Activated CD4-positive, CD25-positive, alpha-beta regulatory T cell treated with anti-CD3 and anti-CD28 coated beads, Interleukin-2, amount 50 U/mL, for 72 hours (primary cell): Measurements from ENCODE around the gene SSU72.
"Not testable (repeated sequence)": the region's sequence is repeated elsewhere in the genome, so short reads cannot be mapped to it uniquely, and the experiment has no call there.

Experiments used
- DNase-seq: peaks from one replicate; pipeline ENCODE4 v3.0.0; 2021

The SSU72 gene

DNA sequence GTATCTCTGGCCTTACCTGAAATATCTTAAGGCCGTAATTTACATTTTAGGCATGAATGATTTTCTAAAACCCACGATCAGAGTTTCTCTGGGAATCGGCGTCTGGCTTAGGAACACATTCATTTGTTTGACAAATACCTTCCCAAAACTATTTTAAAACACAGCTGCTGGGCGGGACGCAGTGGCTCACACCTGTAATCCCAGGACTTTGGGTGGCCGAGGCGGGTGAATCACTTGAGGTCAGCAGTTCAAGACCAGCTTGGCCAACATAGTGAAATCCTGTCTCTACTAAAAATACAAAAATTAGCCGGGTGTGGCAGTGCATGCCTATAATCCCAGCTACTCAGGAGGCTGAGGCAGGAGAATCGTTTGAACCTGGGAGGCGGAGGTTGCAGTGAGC, 17.7 kb downstream of the SSU72 start:
- DNase-seq, result not testable (repeated sequence)

DNA sequence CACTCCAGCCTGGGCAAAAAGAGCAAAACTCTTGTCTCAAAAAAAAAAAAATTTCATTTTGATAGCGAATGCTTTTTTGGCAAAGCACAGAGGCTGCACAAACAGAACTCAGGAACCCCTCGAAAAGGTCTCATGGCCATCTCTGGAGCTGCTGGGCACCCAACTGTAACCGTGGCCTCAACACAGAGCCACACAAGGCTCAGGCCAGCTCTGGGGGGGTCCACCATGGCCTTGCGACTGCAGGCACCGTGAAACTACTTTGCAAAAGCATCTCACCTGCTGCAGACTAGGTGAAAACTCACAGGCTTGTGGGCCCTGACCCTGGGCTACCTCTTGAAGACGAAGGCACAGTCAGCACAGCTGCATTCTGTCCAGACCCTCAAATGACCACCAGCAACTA, 18.2 kb downstream of the SSU72 start:
- DNase-seq, result no peak

GRCh38 chr1:1554926-1555915, 19.4 kb downstream of the SSU72 start:
- DNase-seq, result no peak

DNA sequence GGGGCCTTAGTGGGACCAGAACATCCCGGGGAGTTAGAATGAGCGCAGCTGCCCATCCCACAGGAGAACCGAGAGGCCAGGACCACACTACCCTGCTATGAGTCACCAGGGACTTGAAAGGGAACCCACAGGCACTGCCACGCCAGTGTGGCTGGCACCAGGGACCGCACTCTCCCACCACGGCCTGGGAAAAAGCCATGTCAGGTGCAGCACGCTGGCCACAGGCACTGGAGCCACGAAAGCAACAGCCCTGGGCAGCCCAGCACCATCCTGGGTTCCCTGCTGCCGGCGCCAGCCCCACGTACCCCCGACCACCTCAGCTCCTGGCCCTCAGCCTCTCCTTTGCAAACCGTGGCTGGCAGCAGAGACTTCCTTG, 20.1 kb downstream of the SSU72 start:
- DNase-seq, result no peak

DNA sequence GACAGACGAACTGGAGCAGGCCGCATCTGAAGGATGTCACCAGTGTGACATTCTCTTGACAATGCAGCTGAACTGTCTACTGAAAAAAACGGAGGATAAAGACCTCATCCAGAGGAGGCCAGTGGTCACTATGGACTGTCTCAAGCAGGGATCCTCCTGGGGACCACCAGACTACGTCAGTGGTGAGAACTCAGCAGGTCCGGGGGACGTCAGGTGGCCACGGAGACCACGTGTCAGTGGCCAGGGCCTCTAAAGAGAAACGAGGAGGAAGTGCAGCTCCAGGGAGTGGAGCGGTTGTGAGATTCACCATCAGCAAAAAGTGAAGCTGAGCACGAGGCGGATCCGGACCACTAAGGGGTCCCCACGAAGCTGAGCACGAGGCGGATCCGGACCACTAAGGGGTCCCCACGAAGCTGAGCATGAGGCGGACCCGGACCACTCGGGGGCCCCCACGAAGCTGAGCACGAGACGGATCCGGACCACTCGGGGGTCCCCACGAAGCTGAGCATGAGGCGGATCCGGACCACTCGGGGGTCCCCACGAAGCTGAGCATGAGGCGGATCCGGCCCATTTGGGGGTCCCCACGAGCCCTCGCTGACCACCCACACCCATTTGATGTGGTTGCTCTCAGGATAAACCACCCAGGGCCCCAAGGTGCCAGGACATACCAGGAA, 20.7 kb downstream of the SSU72 start:
- no peak for DNase-seq

- DNase-seq, result no peak
These were observed 22.4 kb downstream of the SSU72 start for GRCh38 chr1:1552263-1552639.

DNA sequence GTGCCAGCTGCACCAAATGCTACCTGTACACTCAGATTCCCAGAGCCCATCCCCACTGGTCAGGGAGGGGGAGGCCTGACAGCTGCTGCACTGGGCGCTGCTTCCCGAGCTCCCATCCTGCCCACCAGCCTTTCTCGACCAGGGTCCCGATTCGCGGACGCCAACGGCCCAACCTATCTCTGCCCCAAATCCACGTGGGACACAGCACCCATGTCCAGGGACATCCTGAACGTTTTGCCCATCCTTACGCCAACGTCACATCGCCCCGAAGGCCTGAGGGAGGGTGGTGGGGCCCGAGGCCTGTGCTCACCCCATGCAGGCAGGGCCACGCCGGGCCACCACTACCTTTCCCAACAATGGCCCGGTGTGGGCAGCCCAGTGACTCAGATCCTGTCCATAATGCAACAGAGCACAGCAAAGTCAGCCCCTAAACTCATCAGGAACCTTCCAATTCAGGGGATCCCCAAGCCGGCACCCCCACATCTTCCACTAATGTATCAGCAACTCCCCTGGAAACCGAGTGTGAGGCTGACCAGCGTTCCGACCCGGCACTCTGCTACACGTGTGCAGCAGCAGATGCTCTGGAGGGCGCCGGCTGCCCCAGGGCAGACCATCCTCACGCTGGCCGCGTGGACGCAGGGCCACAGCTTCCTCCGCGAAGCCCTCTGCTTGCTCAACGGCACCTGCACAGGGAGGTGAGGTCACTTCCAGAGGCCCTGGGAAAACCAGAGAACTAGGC, 23.0 kb downstream of the SSU72 start:
- no peak for DNase-seq

- no peak for DNase-seq
These were observed 23.9 kb downstream of the SSU72 start for GRCh38 chr1:1550591-1551432.

DNA sequence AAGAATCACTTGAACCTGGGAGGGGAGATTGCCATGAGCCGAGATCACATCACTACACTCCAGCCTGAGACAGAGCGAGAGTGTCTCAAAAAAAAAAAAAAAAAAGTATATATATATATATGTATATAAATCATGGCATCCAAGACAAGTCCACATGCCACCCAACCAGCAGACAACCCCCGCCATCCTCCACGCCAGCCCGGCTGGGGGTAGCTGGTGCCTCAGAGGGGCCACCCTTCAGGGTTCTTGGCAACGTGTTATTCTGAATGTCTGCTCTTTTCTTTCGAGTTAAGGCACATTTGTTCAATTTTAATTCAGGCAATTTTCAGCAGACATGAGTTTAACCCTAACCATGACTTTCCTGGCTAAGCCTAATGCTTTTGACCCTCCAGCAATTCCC, 24.6 kb downstream of the SSU72 start:
- no peak for DNase-seq

DNA sequence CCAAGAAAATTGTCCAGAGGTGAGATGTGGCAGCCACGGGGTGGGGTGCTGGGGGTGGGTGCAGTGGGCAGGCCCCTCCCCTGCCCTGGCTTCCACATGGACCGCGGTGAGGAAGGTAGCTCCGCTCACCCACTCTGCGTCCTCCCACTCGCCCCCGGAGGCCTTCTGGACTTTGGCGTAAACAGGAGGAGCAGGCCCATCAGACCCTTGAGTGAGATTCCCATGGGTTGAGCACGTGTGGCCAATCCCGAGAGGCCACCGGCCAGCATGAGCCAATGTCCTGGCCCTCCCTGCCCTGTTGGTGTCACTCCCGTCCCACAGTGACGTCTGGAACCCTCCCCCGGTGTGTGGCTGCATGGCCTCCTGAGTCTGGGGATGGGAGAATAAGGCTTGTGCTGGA, 26.1 kb downstream of the SSU72 start:
- no peak for DNase-seq

DNA sequence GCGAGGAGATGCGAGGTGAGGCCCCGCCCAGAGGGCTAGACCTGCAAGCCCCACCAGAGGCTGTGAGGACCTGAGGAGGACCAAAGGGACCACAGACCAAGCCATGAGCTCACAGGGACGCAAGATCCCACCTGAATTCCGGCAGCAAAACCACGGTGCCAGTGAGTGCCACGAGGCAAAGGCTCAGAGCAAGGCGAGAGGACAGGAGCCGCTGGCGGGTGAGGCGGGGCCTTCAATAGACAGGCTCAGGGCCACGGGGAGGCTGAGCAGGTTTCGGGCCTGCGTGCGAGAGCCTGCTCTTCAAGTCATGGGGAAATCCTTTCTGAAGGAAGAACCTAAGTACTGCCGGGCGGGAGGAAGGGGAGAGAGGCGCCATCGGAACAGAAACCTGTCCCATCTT, 27.2 kb downstream of the SSU72 start:
- DNase-seq, result no peak

GRCh38 chr1:1547011-1547410, 27.7 kb downstream of the SSU72 start:
- no peak for DNase-seq

DNA sequence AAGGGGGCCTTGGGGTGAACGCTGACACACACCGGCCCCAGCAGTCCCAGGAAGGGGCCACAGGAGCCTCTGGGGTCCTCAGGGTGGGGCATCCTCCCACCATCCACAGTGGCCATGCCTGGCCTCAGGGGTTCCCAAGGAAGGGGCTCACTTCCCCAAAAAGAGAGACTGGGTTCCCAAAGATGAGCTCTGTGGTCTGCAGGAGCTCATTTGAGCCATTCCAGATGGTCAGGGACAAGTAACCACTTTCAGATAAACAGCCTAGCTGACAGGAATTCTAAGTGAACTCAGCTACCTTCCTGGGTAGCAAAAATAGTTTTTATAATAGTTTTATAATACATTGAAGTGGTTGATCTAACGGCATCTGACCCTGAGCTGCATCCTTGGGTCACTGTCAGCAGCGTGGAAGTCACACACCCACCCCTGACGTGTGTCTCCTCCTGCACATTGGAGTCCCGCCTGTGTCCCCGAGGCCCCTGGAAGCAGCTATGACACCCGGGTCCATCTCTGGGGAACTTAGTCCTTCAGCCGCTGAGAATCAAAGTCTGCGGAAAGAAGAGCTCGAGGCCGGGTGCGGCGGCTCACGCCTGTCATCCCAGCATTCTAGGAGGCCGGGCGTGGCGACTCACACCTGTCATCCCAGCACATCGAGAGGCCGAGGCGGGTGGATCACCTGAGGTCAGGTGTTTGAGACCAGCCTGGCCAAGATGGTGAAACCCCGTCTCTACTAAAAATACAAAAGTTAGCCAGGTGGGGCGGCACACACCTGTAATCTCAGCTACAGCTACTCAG, 28.5 kb downstream of the SSU72 start:
- DNase-seq, result no peak

DNA sequence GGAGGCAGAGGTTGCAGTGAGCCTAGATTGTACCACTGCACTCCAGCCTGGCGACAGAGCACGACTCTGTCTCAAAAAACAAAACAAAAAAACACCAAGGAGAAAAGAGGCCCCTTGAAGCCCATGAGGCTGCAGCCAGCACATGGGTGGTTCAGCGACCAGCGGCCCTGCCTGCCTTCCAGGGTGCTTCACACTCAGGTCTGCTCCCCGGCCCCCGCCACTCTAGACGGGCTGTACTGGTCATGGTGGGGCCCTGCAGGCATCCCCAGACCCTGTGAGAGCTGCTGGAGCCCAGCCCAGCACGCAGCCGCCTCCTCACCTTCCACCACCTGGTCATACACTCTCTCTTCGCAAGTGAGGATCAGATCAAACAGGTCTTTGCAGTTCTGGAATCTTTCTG, 30.1 kb downstream of the SSU72 start:
- DNase-seq, result no peak

DNA sequence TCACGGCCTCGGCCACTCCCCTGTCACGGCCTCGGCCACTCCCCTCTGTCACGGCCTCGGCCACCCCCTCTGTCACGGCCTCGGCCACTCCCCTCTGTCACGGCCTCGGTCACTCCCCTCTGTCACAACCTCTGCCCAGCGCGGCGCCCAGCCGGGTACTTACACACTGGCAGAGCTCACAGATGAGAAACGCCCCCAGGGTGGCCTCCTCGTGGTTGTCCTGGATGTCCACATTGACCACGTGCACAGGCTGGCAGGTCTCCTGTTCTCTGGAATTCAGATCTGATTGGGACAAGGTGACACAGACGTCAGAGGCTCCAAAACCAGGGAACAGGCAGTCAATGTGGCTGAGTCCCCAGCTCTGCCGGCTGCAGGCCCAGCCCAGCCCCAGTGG, 31.0 kb downstream of the SSU72 start:
- no peak for DNase-seq

GRCh38 chr1:1542766-1543705, 31.6 kb downstream of the SSU72 start:
- DNase-seq, result no peak

- DNase-seq, result no peak
These were observed 32.5 kb downstream of the SSU72 start for GRCh38 chr1:1541956-1542765.

GRCh38 chr1:1540818-1541628, 33.6 kb downstream of the SSU72 start:
- no peak for DNase-seq
